ENCODE results near the gene NRCAM.

DNA sequence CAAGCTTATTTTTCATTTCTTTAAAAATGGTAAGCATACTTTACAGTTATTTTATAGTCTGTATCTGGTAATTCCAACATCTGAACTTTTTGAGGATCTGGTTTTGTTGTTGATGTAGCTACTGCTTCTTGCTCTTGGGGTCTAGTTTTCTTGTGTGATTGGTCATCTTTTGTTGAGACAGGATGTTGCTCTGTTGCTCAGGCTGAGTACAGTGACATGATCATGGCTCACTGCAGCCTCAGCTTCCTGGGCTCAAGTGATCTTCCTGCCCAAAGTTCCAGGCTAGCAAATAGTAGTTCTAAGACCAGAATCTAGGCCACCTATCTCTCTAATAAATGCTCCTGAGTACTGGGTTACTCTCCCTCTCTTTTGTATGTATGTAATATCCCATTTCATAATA, 75.7 kb downstream of the NRCAM start:
- TF ChIP-seq, protein P1, sequence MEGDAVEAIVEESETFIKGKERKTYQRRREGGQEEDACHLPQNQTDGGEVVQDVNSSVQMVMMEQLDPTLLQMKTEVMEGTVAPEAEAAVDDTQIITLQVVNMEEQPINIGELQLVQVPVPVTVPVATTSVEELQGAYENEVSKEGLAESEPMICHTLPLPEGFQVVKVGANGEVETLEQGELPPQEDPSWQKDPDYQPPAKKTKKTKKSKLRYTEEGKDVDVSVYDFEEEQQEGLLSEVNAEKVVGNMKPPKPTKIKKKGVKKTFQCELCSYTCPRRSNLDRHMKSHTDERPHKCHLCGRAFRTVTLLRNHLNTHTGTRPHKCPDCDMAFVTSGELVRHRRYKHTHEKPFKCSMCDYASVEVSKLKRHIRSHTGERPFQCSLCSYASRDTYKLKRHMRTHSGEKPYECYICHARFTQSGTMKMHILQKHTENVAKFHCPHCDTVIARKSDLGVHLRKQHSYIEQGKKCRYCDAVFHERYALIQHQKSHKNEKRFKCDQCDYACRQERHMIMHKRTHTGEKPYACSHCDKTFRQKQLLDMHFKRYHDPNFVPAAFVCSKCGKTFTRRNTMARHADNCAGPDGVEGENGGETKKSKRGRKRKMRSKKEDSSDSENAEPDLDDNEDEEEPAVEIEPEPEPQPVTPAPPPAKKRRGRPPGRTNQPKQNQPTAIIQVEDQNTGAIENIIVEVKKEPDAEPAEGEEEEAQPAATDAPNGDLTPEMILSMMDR (IDR thresholded peaks at IDR 0.05; ENCODE audit: low read depth, low read length, missing input control) = no peak
- no peak for TF ChIP-seq YY1 (IDR thresholded peaks at IDR 0.05)
- TF ChIP-seq, protein P2, sequence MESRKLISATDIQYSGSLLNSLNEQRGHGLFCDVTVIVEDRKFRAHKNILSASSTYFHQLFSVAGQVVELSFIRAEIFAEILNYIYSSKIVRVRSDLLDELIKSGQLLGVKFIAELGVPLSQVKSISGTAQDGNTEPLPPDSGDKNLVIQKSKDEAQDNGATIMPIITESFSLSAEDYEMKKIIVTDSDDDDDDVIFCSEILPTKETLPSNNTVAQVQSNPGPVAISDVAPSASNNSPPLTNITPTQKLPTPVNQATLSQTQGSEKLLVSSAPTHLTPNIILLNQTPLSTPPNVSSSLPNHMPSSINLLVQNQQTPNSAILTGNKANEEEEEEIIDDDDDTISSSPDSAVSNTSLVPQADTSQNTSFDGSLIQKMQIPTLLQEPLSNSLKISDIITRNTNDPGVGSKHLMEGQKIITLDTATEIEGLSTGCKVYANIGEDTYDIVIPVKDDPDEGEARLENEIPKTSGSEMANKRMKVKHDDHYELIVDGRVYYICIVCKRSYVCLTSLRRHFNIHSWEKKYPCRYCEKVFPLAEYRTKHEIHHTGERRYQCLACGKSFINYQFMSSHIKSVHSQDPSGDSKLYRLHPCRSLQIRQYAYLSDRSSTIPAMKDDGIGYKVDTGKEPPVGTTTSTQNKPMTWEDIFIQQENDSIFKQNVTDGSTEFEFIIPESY (IDR thresholded peaks at IDR 0.05) = no peak
- no peak for TF ChIP-seq EGR1 (IDR thresholded peaks at IDR 0.05; ENCODE audit: low read depth in 2 of 2)
- TF ChIP-seq, protein P3, sequence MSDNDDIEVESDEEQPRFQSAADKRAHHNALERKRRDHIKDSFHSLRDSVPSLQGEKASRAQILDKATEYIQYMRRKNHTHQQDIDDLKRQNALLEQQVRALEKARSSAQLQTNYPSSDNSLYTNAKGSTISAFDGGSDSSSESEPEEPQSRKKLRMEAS (IDR thresholded peaks at IDR 0.05) = no peak
- no peak for TF ChIP-seq FOXA1 (IDR thresholded peaks at IDR 0.05)
- TF ChIP-seq, protein P4, sequence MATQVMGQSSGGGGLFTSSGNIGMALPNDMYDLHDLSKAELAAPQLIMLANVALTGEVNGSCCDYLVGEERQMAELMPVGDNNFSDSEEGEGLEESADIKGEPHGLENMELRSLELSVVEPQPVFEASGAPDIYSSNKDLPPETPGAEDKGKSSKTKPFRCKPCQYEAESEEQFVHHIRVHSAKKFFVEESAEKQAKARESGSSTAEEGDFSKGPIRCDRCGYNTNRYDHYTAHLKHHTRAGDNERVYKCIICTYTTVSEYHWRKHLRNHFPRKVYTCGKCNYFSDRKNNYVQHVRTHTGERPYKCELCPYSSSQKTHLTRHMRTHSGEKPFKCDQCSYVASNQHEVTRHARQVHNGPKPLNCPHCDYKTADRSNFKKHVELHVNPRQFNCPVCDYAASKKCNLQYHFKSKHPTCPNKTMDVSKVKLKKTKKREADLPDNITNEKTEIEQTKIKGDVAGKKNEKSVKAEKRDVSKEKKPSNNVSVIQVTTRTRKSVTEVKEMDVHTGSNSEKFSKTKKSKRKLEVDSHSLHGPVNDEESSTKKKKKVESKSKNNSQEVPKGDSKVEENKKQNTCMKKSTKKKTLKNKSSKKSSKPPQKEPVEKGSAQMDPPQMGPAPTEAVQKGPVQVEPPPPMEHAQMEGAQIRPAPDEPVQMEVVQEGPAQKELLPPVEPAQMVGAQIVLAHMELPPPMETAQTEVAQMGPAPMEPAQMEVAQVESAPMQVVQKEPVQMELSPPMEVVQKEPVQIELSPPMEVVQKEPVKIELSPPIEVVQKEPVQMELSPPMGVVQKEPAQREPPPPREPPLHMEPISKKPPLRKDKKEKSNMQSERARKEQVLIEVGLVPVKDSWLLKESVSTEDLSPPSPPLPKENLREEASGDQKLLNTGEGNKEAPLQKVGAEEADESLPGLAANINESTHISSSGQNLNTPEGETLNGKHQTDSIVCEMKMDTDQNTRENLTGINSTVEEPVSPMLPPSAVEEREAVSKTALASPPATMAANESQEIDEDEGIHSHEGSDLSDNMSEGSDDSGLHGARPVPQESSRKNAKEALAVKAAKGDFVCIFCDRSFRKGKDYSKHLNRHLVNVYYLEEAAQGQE (IDR thresholded peaks at IDR 0.05) = no peak
- no peak for TF ChIP-seq RAD21 (IDR thresholded peaks at IDR 0.05)
- TF ChIP-seq TAF1 (conservative IDR thresholded peaks at IDR 0.05) = no peak

All from liver (tissue), 3 donors.